KMS-11 (cell line): ENCODE results near the gene CAPN14.

Experiments
- H2AFZ ChIP-seq: fragments of 200-600 bp; sonication (generic); 2 replicates; pipeline ENCODE4 v1.6.1; 2016; ENCODE audit warnings: antibody characterized with exemption, mixed run types, low read depth
- H3K27ac ChIP-seq: fragments of 200-600 bp; sonication (generic); 2 replicates; pipeline ENCODE4 v1.6.1; 2016; ENCODE audit warnings: mild to moderate bottlenecking, mixed run types
- H3K27me3 ChIP-seq: fragments of 200-600 bp; sonication (generic); 2 replicates; pipeline ENCODE4 v1.6.1; 2017; ENCODE audit warnings: mild to moderate bottlenecking, low read depth, mixed run types, moderate library complexity; ENCODE audit not compliant: insufficient read depth
- H3K36me3 ChIP-seq: fragments of 200-600 bp; sonication (generic); 2 replicates; pipeline ENCODE4 v1.6.1; 2017; ENCODE audit warnings: mild to moderate bottlenecking, mixed run types; ENCODE audit not compliant: insufficient read depth
- H3K4me1 ChIP-seq: fragments of 200-600 bp; sonication (generic); 2 replicates; pipeline ENCODE4 v1.6.1; 2016; ENCODE audit warnings: mild to moderate bottlenecking, low read depth, mixed run types; ENCODE audit not compliant: poor library complexity, severe bottlenecking
- H3K4me2 ChIP-seq: fragments of 200-600 bp; sonication (generic); 2 replicates; pipeline ENCODE4 v1.7.0; 2016; ENCODE audit warnings: mild to moderate bottlenecking, mixed run types
- H3K4me3 ChIP-seq: fragments of 200-600 bp; sonication (generic); IDR thresholded peaks from 2 replicates; pipeline ENCODE4 v1.6.1; 2017; ENCODE audit warnings: low read depth, low read length, mixed read lengths; ENCODE audit not compliant: insufficient read depth
- H3K79me2 ChIP-seq: fragments of 200-600 bp; sonication (generic); 2 replicates; pipeline ENCODE4 v1.6.1; 2016; ENCODE audit warnings: low read depth, mixed run types; ENCODE audit not compliant: insufficient read depth
- H3K9ac ChIP-seq: fragments of 200-600 bp; sonication (generic); 2 replicates; pipeline ENCODE4 v1.6.1; 2016; ENCODE audit warnings: mild to moderate bottlenecking, mixed run types
- H4K20me1 ChIP-seq: fragments of 200-600 bp; sonication (generic); 2 replicates; pipeline ENCODE4 v1.6.1; 2016; ENCODE audit warnings: mild to moderate bottlenecking, mixed run types; ENCODE audit not compliant: insufficient read depth
- TF ChIP-seq, protein P1 (sequence below): fragments of 200-600 bp; sonication (generic); conservative IDR thresholded peaks from 2 replicates; pipeline ENCODE4 v1.6.1; 2017; ENCODE audit warnings: low read depth, mild to moderate bottlenecking, antibody characterized with exemption, low read length, moderate library complexity, mixed read lengths

Gene CAPN14

DNA sequence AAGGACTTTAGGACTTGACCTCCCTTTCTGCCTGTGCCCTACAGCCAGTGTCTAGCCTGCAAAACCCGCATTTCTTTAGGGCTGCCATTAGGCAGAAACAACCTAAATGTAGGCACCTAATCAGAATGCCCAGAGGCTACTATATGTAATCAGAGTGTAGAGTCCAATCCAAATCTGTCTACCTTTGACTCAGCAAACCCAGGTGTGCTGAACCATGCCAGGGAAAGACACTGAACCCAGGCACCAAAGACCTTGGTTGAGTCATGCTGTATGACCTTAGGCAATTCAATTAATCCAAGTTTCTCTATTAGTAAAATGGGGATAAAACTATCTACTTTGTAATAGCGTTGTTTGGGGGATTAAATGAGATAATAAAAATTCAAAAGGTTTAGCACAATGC, 20.7 kb downstream of the CAPN14 start:
- no peak overlapping the region for H3K4me3 ChIP-seq
- no peak overlapping the region for H2AFZ ChIP-seq
- TF ChIP-seq, protein P1, sequence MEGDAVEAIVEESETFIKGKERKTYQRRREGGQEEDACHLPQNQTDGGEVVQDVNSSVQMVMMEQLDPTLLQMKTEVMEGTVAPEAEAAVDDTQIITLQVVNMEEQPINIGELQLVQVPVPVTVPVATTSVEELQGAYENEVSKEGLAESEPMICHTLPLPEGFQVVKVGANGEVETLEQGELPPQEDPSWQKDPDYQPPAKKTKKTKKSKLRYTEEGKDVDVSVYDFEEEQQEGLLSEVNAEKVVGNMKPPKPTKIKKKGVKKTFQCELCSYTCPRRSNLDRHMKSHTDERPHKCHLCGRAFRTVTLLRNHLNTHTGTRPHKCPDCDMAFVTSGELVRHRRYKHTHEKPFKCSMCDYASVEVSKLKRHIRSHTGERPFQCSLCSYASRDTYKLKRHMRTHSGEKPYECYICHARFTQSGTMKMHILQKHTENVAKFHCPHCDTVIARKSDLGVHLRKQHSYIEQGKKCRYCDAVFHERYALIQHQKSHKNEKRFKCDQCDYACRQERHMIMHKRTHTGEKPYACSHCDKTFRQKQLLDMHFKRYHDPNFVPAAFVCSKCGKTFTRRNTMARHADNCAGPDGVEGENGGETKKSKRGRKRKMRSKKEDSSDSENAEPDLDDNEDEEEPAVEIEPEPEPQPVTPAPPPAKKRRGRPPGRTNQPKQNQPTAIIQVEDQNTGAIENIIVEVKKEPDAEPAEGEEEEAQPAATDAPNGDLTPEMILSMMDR: no peak
- H3K27me3 ChIP-seq: no peaks in the 10 kb centered on the region
- H3K27ac ChIP-seq: no peak overlapping the region
- H3K36me3 ChIP-seq: no peaks in the 10 kb centered on the region
- no peak overlapping the region for H3K4me2 ChIP-seq
- no peaks in the 10 kb centered on the region for H3K79me2 ChIP-seq
- no peaks in the 10 kb centered on the region for H3K4me1 ChIP-seq
- H3K9ac ChIP-seq: no peak overlapping the region
- no peaks in the 10 kb centered on the region for H4K20me1 ChIP-seq

DNA sequence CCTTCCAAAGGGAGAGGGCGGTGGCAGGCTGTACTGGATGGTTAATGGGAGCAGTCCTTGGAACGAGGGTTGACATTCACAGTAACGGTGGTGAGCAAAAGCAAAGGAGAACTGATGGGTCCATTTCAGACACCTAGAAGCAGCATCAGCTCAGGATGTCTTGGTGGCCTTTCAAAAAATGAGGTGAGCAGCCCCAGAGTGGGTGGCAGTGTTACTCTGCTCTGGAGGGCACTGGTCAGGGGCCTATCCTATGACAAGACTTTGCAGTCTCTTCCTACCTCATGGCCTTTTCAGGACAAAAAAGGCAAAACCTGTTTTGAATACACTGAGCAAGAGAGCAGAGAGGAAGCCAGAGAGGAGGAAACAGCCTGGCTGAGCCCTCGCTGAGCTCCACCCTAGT, 23.5 kb downstream of the CAPN14 start:
- Histone ChIP-seq H3K9ac (no peak overlapping the region), H3K4me2 (no peak overlapping the region), H3K4me3 (no peak overlapping the region), H3K27me3 (no peaks in the 10 kb centered on the region), H3K36me3 (no peaks in the 10 kb centered on the region), H3K27ac (no peak overlapping the region), H3K79me2 (no peaks in the 10 kb centered on the region), H4K20me1 (no peaks in the 10 kb centered on the region), H2AFZ (no peak overlapping the region), H3K4me1 (no peaks in the 10 kb centered on the region)
- TF ChIP-seq, protein P1: no peak

DNA sequence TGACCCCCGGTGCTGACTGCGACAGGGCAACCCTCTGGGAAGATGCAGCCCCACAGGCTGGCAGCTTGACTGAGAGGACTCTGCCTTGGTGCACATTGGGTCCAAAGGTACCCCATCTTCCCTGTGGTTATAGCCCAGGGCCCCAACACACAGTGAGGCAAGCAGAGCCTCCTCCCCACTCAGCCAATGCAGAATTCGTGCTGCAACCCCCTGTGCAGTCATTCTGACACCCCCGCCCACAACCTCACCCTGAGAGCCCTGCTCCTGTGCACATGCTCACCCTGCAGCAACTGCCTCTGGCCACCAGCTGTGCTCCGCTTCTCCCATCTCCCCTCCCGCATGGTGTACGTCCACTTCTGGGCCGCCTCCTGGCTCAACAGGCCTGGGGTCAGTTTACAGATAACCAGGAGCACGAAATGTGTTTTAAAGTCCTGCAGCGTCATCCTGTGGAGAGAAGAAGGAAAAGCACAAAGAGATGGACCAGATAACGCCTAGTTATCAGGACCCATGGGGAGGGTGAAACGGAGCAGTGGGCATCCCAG, 24.4 kb downstream of the CAPN14 start:
- Histone ChIP-seq H3K79me2 (no peaks in the 10 kb centered on the region), H3K4me2 (no peak overlapping the region), H2AFZ (no peak overlapping the region), H3K4me3 (no peak overlapping the region), H4K20me1 (no peaks in the 10 kb centered on the region), H3K9ac (no peak overlapping the region), H3K27ac (no peak overlapping the region), H3K36me3 (no peaks in the 10 kb centered on the region), H3K4me1 (no peaks in the 10 kb centered on the region), H3K27me3 (no peaks in the 10 kb centered on the region)
- TF ChIP-seq, protein P1: no peak

DNA sequence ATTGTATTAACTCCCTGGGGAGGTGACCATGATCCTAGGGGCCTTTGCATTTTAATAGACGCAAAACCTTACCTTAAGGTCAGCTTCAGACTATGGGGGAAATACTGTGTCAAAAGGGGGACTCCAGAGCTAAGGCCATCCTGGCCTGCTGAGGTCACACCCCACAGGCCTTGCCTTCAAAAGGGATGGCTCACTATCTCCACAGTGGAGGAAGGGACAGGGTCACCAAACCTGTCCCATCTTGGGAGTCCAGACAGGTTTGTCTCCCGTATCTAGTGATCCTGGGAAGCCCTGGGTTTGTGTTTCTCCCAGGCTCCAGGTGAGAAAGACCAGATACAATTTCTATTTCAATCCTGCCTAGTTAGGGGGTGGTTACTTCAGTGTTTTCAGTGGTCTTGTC, 24.9 kb downstream of the CAPN14 start:
- Histone ChIP-seq H4K20me1 (no peaks in the 10 kb centered on the region), H2AFZ (no peak overlapping the region), H3K9ac (no peak overlapping the region), H3K4me1 (no peaks in the 10 kb centered on the region), H3K27me3 (no peaks in the 10 kb centered on the region), H3K79me2 (no peaks in the 10 kb centered on the region), H3K4me2 (no peak overlapping the region), H3K4me3 (no peak overlapping the region), H3K27ac (no peak overlapping the region), H3K36me3 (no peaks in the 10 kb centered on the region)
- TF ChIP-seq, protein P1: no peak
